T-helper 9 cell (primary cell): ENCODE measurements around the gene RPS23.

Experiments
- DNase-seq: peaks from one replicate; pipeline ENCODE4 v3.0.0-alpha.2; 2020
- total RNA-seq, 2 donors: gene quantifications; one replicate each; lab custom pipeline; 2026; lab: John Stamatoyannopoulos, UW

Gene RPS23
- 1,068 to 1,222 reads per million in 2 donors for total RNA-seq

DNA sequence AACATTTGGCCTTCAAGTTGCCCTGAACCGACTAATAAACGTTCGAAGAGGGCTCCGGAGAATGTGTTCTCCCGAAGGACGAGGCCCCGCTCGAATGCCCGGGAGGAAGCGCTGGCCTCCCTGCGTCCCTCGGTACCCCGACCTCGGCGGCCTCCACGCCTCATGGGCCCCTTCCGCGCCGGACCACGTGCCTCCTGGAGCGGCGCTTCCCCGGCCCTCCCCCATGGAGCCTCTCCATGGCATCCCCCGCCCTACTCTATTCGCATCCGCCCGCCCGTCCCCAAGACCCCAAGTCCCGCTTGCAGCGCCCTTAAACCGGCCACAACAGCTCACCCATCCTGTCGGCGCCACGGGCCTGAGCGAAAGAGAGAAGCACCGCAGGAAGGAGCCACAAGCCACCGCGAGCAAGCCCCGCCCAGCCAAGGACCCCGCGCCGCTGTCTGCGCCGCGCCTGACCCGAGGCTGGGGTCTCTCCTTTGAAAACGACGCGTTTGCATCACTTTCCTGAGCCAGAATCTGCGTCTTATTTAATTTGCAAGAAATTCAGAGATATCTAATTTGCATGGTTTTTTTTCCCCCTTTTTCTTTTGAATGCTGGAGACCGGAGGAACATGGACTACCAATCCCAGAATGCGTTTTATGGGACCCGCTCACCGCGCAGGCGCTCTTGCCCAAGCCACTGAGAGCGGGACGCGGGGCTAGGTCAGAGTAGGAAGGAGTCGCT lies at the start of gene RPS23:
TSS of gene RPS23 (minus strand) at position 368 of the 724 bp plus-strand sequence. CDS start at position 337, 31 bp downstream.
- DNase-seq = peak; percentile 72

DNA sequence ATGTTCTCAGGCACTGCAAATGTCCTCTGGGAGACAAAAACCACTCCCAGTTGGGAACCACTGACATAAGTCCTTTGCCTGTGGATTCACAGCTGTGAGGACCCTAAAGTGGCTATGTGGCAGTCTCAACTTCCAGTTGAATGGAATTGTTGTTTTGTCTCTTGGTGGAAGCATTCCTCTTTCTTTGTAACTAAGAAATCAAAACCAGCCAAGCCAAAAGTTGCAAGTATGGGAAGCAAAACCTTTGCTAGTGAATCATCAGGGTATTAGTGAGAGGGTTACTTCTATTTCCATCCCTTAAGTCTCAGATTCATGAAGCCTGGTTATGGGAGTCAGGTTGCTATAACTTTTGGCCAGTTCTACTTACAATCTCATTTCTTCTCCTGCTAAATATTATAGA lies 49.8 kb upstream of the RPS23 start:
- no peak for DNase-seq

DNA sequence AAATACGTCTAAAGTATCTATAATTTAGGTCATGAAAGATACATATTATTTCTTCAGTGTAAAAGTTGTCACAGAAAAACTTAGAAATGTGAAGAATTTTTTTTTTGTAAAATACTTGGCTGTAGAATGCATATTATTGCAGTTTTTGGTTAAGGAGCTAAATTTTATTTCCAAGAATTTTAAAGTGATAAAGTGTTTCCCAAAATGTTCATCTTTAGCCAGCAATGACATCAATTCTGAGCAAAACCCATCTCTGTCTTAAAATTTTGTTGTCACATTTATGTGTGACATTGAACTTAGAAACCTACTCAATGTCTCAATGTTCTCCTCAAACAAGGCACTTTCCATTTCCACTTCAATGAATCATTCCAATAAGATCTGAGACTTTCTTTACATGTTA lies 47.8 kb upstream of the RPS23 start:
- DNase-seq = no peak

DNA sequence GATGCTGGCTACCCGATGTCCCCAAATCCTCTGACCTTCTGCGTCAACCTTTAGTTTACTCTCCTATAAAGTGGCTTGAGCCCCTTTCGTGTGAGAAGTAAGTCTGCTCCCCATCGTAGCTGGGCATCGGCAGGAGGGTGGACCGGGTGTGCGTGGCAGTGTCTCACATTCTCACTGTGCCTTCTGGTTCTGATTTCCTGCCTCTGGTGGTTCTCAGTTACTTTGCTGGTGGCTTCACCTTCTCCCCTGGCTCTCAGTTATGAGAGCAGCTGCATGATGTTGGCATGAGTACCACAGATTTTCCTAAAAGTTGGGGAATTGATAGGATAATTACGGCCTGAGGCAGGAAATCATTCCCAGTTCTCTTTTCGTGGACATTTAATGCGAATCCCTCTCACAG lies 47.0 kb upstream of the RPS23 start:
- DNase-seq = no peak

DNA sequence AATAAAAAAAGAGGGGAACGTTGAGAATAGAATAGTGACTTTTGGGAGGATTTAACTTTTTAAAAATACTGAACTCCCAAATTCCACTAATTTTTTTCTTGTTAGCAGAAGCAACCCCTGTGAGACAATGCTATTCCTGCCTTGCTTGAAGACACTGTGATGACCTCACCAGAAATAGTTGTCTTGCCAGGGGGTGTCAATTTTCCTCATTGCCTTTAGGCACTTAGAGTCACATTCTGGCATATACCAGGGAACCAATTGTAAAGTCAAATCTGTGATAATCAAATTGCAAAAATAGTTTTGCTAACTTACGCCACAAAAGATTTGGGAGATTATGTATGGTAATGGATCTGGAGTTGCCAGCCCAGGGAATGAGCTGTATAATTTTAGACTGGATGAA lies 42.8 kb upstream of the RPS23 start:
- no peak for DNase-seq

DNA sequence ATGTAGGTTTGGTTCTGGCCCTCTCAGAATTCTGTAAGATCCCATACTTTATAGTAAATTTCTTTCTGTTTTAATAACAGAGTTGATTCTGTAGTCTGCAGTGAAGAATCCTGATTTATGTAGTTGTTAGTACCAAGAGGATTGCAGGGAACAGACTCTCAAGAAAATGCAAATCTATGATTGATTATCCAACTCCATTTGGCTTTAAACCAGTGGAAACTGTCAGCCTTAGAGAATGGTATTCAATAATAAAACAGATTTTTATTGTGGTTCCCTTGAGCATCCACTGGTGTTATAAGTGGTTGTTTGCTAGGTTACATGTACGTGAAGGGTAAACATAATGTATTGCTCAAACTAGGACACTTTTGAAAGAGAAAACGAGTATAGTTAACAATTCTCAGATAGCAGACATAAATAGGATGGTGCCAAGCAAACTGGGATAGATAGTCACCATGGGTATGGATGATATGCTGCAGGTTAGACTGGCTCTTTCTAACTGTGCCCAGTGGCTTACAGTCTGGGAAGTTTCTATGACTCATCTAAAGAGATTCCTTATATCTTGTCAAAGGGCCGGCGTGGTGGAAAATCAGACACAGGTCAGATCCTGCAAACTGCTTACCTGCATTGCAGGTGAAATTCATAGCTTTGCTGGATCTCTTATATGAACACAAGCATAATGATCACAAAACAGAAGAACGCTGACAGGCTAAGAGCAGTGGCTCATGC lies 41.7 kb upstream of the RPS23 start:
- DNase-seq = no peak

DNA sequence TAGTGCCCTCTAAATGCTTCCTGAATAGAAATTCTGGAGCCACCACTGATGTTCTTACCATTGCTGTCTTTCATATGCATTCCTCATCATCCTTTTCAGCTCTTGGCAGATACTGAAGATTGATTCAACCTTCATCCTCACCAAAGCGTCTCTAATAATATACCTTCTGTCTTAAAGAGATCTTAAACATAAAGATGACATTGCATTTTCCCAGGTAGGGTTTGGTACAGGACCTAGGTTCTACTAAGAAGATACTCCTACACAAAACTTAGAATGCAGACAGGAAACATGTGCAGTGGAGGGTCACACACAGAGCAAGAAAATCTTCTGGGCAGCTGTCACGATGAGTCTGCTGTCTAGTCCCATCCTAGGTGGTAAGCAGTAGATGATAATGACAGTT lies 41.0 kb upstream of the RPS23 start:
- no peak for DNase-seq

DNA sequence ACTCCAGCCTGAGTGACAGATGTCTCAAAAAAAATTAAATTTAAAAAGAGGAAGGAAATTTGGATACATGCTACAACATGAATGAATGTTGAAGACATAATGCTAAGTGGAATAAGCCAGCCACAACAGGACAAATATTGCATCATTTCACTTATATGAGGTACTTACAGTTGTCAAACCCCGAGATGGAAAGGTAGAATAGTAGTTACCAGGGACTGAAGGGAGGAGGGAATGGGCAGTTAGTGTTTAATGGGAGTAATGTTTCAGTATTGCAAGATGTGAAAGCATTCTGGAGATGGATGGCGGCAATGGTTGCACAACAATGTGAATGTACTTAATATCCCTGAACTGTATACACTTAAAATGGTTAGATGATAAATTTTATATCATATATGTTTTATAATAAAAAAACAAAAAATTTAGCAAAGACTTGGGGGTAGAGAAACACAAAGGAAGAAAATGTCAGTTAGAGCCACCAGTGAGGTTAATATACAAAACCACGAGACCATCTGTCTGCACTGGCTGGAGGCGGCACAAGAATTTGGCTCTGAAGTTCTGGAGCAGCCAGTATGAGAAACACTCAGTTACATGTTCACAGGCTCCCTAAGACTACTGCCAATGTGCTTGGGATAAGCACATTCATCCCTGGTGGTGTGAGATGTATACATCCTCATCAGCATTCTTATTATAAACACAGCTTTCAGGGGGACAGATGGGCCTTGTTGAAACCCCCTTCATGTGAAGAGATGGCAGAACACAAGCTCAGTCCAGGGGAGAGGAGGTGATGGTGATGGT lies 37.0 kb upstream of the RPS23 start:
- DNase-seq = no peak

DNA sequence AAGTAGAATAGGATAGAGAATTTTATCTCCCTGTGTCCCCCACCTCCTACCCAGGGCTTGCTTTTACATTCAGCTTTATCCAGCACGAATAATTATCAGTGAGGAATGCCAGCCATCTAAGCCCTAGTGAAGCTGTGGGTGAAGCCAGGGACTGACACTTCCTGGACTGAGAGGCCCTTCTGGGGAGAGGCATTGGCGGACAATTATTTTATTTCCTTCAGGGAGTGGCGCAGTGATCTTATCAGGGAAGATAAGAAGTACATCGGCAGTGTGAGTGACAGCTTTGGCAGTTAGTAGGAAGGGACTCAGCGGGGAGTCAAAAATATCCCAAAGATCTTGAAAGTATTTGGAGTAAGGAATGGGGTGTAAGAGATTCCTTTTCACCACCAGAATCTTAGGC lies 34.9 kb upstream of the RPS23 start:
- DNase-seq = no peak

DNA sequence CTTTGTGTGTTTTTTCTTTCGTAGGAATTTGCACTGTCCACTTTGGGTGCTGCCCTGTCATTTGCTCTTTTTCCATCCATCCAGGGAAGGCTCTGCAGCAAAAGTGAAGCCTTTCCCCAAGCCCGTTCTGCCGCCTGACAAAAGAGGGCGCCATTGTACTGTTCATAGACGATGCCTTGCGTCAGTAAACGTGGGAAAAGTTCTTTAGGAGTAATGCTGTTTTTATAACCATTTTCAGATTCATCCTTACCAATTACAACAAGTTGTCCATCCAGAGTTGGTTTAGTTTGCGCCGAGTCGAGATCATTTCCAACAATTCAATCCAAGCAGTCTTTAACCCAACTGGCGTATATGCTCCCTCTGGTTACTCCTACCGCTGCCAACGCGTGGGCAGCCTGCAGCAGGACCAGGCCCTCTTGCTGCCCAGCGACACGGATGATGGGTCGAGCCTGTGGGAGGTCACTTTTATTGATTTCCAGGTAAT lies 34.3 kb upstream of the RPS23 start:
- DNase-seq = no peak

DNA sequence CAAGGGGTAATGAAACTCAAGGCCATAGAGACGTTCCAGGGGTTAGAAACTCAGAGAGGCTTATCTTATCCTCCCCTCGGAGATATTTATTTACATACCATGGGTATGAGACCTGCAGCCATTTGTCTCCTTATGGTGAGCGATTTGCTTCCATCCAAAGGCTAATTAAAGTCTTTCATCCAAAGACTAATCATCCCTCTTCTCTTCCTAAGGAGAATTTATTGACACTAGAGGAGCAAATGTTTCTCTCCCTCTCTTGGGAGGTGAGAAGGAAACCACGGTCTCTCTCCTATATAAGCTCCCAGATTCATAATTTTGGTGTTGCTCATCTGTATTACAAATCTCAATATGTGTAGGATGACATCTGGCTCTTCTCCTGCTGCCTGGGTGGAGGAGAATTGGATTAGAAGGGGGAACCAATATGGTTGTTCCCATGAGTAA lies 31.0 kb upstream of the RPS23 start:
- DNase-seq = no peak

DNA sequence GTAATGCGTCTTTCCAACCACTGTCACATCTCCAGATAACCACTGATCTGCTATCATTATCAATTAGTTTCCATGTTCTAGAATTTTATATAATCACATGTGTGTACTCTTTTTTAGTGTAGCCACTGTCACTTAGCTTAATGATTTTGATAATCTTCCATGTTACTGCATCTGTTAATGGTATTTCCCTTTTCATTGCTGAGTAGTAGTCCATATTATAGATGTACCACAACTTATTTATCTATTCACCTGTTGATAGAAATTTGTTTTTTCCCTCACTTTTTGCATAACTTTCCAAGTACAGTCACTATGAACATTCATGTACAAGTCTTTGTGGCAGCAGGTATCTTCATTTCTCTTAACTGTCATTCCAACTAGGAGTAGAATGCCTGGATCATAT lies 30.3 kb upstream of the RPS23 start:
- no peak for DNase-seq

DNA sequence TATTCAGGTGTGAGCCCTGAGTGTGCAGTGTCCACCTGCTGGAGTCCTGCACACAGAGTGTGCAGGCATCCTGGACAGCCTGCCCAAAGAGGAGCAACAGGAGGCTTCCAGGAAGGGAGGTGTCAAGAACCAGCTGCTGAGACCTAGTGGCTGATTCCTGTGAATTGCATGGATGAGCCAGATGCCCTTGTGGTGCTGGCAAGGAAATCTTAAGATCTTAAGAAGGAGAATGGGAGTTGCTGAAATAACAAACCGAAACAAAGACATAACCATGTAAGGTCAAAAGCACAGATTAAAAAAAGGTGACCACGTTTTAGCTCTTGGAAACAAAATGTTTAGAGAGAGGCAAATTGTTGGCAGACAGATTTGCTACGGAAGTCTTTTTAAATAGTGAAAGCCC lies 29.3 kb upstream of the RPS23 start:
- no peak for DNase-seq

DNA sequence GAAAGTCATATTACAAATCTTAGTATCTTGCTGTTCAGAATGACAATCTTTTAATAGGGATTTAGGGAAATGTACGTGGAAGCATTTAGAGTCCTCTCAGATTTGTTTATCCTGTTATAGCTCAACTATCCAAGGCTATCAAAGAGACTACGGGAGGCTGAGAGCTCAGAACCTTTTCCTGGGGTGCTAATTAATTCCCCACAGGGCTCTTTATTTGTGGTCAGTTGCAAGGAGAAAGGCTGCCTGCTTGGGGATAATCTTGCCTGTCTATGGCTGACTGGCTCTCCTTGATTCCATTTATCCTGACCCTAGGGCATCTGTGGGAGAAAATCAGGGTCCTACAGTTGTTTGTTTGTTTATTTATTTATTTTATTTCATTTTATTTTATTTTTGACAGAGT lies 28.0 kb upstream of the RPS23 start:
- no peak for DNase-seq

DNA sequence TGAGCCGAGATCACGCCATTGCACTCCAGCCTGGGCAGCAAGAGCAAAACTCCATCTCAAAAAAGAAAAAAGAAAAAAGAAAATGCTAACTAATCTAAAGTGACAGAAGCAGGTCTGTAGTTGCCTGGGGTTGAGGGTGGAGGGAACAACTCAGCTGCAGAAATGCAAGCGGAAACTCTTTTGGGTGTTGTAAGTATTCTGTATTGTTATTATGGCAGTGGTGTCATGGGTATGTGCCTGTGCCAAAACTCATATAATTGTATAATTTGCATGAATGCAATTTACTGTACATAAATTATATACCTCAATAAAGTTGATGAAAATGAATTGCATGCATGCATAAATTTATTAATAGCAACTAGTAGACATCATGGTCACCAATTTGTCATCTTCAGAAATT lies 23.0 kb upstream of the RPS23 start:
- no peak for DNase-seq

DNA sequence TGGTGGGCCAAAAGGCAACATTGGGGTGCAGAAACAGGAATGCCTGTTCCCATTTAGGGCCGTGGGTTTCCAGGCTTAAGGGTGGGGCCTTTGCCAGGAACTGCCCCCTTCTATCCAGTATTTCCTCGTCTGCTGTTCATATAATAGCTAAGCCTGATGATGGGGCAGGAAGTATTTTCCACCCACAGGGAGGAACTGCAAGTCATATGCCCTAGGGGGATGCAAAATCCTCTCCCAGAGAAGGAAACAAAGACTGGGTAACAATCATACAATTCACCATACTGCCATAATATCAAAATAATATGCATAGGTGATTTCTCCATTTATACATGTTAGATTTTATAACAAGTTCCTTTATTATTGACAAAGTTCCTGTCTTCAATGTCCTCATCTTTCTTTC lies 20.5 kb upstream of the RPS23 start:
- DNase-seq = no peak

DNA sequence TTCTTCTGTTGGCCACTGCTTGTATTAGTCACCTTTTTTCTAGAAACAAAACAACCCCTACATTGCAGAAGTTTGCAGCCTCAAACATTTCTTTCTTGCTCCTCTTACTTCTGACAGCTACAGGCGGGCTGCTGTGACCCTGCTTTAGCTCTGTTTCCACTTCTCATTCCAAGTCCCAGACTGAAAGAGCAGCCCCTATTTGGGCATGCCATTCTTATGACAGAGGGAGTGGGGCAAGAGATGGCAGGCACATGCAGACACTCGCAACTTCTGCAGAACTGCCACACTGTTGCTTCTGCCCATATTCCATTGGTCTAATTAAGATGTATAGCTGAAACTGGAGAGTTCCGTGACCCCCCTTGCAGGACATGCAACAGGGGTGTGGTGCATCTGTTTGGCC lies 19.6 kb upstream of the RPS23 start:
- DNase-seq = no peak

DNA sequence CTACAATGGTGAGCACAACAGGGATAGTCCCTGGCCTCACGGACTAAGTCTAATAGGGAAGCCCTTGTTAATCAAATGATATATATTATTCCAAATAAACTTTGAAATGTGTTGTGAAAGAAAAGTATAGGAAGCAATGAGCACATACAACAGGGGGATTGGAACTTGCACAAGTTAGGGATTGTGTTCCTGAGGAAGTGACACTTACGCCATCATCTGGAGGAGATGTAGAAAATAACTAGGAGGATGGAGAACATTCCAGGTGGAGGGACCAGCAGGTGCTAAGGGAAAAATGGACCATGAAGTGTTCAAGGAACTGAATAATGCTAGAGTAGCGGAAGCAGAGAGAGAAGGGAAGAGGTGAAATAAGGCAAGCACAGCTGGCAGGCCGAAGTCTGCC lies 18.8 kb upstream of the RPS23 start:
- DNase-seq = no peak

DNA sequence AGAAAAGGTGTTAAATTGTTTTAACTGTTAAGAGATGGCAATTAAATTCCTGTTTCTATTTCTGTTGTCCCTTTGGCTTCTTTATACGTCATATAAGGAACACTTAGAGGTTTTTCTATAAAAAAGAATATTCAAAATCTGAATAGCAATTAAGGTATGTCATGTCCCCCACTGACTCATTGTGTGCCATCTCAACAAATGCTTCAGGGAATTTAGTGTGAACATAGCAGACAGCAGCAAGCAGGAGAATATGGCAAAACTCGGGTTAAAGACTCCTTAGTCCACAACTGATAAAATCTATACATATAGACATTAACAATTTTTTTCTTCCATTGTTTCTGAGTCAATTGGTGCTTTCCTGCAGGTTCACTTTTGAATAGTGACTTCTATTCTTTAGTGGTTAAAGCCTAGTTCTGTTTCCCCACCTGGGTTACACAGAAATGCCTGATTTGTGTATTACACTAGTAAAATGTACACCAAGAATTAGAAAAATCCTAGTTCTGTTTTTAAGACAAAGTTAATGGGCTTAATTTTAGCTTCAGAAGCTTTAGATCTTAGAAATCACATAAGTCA lies 17.9 kb upstream of the RPS23 start:
- no peak for DNase-seq

DNA sequence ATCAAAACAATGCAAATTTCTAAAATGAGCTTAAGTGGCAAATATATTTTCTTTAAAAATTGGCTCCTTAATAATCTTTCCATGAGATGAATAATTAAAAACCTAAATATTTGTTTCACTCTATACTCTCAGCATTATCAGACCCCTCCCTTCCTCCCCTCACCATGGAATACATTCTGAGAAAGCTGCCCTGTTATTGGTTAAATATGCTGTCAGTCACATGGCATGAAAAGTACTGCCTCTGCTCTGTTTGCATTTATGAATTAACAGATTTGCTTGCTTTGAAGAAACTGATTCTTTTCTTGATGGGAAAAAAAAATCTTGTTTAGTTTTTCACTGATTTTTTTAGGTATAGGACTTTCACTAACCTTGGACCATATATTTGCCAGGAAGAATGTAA lies 17.0 kb upstream of the RPS23 start:
- no peak for DNase-seq

DNA sequence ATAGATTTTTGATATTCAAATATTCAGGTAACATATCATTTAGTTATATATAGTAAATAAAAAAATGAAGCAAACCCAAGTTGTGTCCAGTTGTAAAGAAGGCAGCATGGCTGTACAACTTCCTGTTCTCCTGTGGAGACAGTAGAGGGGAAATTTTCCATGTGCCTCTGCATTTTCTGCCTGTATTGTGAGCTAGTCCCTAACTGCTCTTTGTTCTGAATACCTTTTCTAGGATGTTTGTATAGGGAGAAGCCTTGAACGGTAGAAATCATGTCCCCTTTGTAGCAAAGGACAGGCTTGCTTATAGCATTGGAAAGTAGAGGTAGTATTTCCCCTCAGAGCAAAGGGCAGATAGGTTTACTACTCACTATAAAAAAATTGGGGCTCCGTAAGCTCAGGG lies 13.3 kb upstream of the RPS23 start:
- no peak for DNase-seq

DNA sequence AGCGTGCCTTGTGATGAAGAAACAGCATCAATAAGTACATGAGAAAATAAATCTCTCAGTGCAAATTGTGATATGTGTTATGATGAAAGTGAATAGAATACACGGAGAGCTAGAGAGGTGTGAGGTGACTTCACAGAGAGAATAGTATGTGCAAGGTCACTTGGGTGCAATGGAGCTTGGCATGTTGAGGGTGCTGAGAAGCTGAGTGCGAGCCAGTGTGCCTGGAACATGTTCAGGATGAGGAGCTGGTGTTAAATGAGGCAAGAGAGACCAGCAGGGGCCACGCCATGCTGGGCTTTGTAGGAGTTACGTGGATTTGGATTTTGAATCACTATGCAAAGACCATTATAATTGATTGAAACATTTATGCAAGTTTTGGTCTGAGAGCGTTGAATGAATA lies 12.8 kb upstream of the RPS23 start:
- no peak for DNase-seq

DNA sequence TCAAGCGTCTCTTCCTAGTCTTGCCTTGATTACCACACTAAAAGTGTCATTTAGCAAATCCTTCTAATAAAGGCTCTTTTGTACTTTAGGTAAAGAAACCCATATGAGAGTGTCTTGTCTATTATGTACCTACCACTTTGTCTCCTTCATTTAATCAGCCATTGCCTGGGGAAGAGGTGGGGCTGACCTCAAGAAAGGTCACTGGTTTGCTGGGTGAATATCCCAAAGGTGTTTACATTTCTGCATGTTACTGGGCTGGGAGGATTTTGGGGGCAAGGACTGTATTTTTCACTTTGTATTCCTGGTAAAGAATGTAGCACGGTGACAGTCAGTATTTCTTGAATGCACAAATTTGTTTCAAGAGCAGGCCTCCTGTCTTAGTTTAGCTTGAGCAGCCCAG lies 11.9 kb upstream of the RPS23 start:
- DNase-seq = no peak
